Measurements from ENCODE around the gene USP49. TPM values are rescaled to one million over a fixed set of nuclear protein-coding genes. Genes with fewer than 3 reads are reported as not detected.

USP49 gene
- total RNA-seq, 1 experiment from 2014 or later = 6.9 TPM

GRCh38 chr6:41791305-41791704, 103.9 kb downstream of the USP49 start:
- no peaks in the 10 kb centered on the region for H4K20me1 ChIP-seq (ENCODE audit: insufficient read depth)
- RAD21 ChIA-PET (ENCODE audit: low non-redundant PET in 1 of 2, low total read pairs in 2 of 2, uncharacterized antibody in 2 of 2, unreplicated experiment in 2 of 2) = no interaction called here
- CTCF ChIA-PET = no interaction called here
- no peaks in the 10 kb centered on the region for H3K27me3 ChIP-seq (ENCODE audit: insufficient read depth, low read length)
- no peaks in the 10 kb centered on the region for H3K9me3 ChIP-seq (ENCODE audit: control insufficient read depth in 1 of 2, insufficient read depth in 1 of 2, low read depth in 1 of 2, low read length in 2 of 2)
- no peak overlapping the region for H3K27ac ChIP-seq (ENCODE audit: low read depth, low read length)
- intact Hi-C loops (cut with micrococcal nuclease) = no loop called here
- no peak overlapping the region for H3K4me3 ChIP-seq (replicated peaks in 1 of 2; ENCODE audit: low read depth in 1 of 2, low read length in 2 of 2)
- peaks cover 0 to 9% of the 10 kb centered on the region in 2 experiments; a peak in 1 of 4 replicates for H3K4me1 ChIP-seq (ENCODE audit: control insufficient read depth in 1 of 2, insufficient read depth in 2 of 2, low read length in 2 of 2)
- TF ChIP-seq RAD21 (IDR thresholded peaks at IDR 0.05; ENCODE audit: low read depth) = no peak
- TF ChIP-seq EZH2phosphoT487 (IDR thresholded peaks at IDR 0.05; ENCODE audit: borderline replicate concordance) = no peak
- no peak for TF ChIP-seq CEBPB (IDR thresholded peaks at IDR 0.05; ENCODE audit: low read depth)
- TF ChIP-seq ZFX (IDR thresholded peaks at IDR 0.05) = no peak
- no peak for TF ChIP-seq EGR1 (IDR thresholded peaks at IDR 0.05; ENCODE audit: low read depth)
- no peak for TF ChIP-seq SP1 (IDR thresholded peaks at IDR 0.05; ENCODE audit: low read depth)
- no peak for TF ChIP-seq REST (IDR thresholded peaks at IDR 0.05; ENCODE audit: low read depth)
- TF ChIP-seq TCF7L2 (IDR thresholded peaks at IDR 0.05; ENCODE audit: borderline replicate concordance, extremely low read depth, insufficient read depth, insufficient read length) = no peak
- no peak for TF ChIP-seq ZBTB33 (IDR thresholded peaks at IDR 0.05; ENCODE audit: extremely low read depth, insufficient replicate concordance, low read length)
- BruUV-seq (replicated peaks) = no TSS peak
- H3K4me2 ChIP-seq (ENCODE audit: low read length) = no peak overlapping the region
- H3K9me2 ChIP-seq (ENCODE audit: insufficient read depth) = no peaks in the 10 kb centered on the region
- peaks cover 29 to 34% of the 10 kb centered on the region in 2 experiments for H3K36me3 ChIP-seq (ENCODE audit: control insufficient read depth in 1 of 2, insufficient read depth in 2 of 2, low read length in 2 of 2)
- peaks cover 30% of the 10 kb centered on the region for H3K79me2 ChIP-seq (ENCODE audit: insufficient read depth, low read length)
- no peak overlapping the region for H3K9ac ChIP-seq (ENCODE audit: low read length)
- no peak for ATAC-seq
- H2AFZ ChIP-seq (ENCODE audit: low read depth, low read length, poor library complexity, severe bottlenecking) = no peak overlapping the region
- POLR2A ChIA-PET = interaction anchor here (1.3 kb wide), 1 partner anchor 10 kb away, joined by 3 read pairs; no protein-coding TSS in a partner anchor
- no peak for DNase-seq (ENCODE audit: low read depth, low spot score)

Data from HCT116 (cell line).